ENCODE data around the gene CPNE5.

- TF ChIP-seq CTCF (conservative IDR thresholded peaks at IDR 0.05) (no peak), ZFX (IDR thresholded peaks at IDR 0.05) (no peak)
Observed at GRCh38 chr6:36735110-36736071, 103.9 kb downstream of the CPNE5 start.
